ENCODE data around the gene IL4R. TPM values are rescaled to one million over a fixed set of nuclear protein-coding genes. Genes with fewer than 3 reads are reported as not detected.

IL4R gene
- total and polyA plus RNA-seq, 2 of the 13 experiments (the other 11 are each of a cell fraction or from before 2014, with no cell fraction given), result 15.9 to 49.6 TPM

- TF ChIP-seq, protein P1, sequence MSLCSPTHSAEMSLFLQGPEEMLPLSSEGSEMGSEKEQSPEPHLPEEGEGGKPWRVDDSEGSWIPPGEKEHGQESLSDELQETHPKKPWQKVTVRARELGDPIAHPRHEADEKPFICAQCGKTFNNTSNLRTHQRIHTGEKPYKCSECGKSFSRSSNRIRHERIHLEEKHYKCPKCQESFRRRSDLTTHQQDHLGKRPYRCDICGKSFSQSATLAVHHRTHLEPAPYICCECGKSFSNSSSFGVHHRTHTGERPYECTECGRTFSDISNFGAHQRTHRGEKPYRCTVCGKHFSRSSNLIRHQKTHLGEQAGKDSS (CRISPR knock-in tag; IDR thresholded peaks at IDR 0.05; ENCODE audit: borderline replicate concordance, low read depth), result peak; percentile 36; the same call in 1 of the 2 replicates
- TF ChIP-seq ZNF550 (CRISPR knock-in tag; IDR thresholded peaks at IDR 0.05; ENCODE audit: borderline replicate concordance), result no peak
- TF ChIP-seq, protein P2, sequence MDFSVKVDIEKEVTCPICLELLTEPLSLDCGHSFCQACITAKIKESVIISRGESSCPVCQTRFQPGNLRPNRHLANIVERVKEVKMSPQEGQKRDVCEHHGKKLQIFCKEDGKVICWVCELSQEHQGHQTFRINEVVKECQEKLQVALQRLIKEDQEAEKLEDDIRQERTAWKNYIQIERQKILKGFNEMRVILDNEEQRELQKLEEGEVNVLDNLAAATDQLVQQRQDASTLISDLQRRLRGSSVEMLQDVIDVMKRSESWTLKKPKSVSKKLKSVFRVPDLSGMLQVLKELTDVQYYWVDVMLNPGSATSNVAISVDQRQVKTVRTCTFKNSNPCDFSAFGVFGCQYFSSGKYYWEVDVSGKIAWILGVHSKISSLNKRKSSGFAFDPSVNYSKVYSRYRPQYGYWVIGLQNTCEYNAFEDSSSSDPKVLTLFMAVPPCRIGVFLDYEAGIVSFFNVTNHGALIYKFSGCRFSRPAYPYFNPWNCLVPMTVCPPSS (IDR thresholded peaks at IDR 0.05), result no peak
- no peak for TF ChIP-seq KMT2A (CRISPR knock-in tag; IDR thresholded peaks at IDR 0.05)
- TF ChIP-seq FOXA3 (CRISPR knock-in tag; IDR thresholded peaks at IDR 0.05), result no peak
- TF ChIP-seq REL (CRISPR knock-in tag; conservative IDR thresholded peaks at IDR 0.05), result no peak
- TF ChIP-seq ARID5B (CRISPR knock-in tag; IDR thresholded peaks at IDR 0.05), result peak; percentile 29; the same call in 1 of the 2 replicates
- TF ChIP-seq ZNF350 (CRISPR knock-in tag; IDR thresholded peaks at IDR 0.05; ENCODE audit: borderline replicate concordance, low read depth), result no peak
- no peak for TF ChIP-seq NRL (CRISPR knock-in tag; IDR thresholded peaks at IDR 0.05; ENCODE audit: borderline replicate concordance)
- TF ChIP-seq ZNF317 (CRISPR knock-in tag; IDR thresholded peaks at IDR 0.05), result 0 out of 2 replicates have a peak, but pooled peaks have one; percentile 60
- TF ChIP-seq STAG1 (CRISPR knock-in tag; IDR thresholded peaks at IDR 0.05), result peak; percentile 13; the same call in 1 of the 2 replicates
- TF ChIP-seq MYC (CRISPR knock-in tag; IDR thresholded peaks at IDR 0.05; ENCODE audit: borderline replicate concordance), result peak; percentile 52; the same call in 1 of the 2 replicates
- TF ChIP-seq NFKB2 (CRISPR knock-in tag; IDR thresholded peaks at IDR 0.05; ENCODE audit: borderline replicate concordance), result 0 out of 2 replicates have a peak, but pooled peaks have one; percentile 25
- no peak for TF ChIP-seq ZFAT (CRISPR knock-in tag; conservative IDR thresholded peaks at IDR 0.05)
- no peak for TF ChIP-seq ARNTL (CRISPR knock-in tag; IDR thresholded peaks at IDR 0.05)
- TF ChIP-seq TBX3 (IDR thresholded peaks at IDR 0.05; ENCODE audit: borderline replicate concordance), result no peak
- peak; percentile 68; the same call in 1 of the 2 replicates for TF ChIP-seq SALL1 (CRISPR knock-in tag; IDR thresholded peaks at IDR 0.05)
- TF ChIP-seq ZNF12 (CRISPR knock-in tag; IDR thresholded peaks at IDR 0.05), result no peak
- 0 out of 2 replicates have a peak, but pooled peaks have one; percentile 16 for TF ChIP-seq CHD2 (IDR thresholded peaks at IDR 0.05; ENCODE audit: low read depth, low read length)
- no peak for TF ChIP-seq GMEB1 (CRISPR knock-in tag; IDR thresholded peaks at IDR 0.05; ENCODE audit: borderline replicate concordance)
- TF ChIP-seq, protein P3, sequence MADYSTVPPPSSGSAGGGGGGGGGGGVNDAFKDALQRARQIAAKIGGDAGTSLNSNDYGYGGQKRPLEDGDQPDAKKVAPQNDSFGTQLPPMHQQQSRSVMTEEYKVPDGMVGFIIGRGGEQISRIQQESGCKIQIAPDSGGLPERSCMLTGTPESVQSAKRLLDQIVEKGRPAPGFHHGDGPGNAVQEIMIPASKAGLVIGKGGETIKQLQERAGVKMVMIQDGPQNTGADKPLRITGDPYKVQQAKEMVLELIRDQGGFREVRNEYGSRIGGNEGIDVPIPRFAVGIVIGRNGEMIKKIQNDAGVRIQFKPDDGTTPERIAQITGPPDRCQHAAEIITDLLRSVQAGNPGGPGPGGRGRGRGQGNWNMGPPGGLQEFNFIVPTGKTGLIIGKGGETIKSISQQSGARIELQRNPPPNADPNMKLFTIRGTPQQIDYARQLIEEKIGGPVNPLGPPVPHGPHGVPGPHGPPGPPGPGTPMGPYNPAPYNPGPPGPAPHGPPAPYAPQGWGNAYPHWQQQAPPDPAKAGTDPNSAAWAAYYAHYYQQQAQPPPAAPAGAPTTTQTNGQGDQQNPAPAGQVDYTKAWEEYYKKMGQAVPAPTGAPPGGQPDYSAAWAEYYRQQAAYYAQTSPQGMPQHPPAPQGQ (CRISPR knock-in tag; IDR thresholded peaks at IDR 0.05; ENCODE audit: borderline replicate concordance), result no peak
These were observed 56.0 kb downstream of the IL4R start (continued) for GRCh38 chr16:27369806-27370205.

Measured in HepG2 (cell line).